ENCODE measurements around the gene BOK. TPM values are rescaled to one million over a fixed set of nuclear protein-coding genes. Genes with fewer than 3 reads are reported as not detected.

The BOK gene
- total RNA-seq, 2 experiments from 2014 or later, result 0.06 TPM; not detected in 1

- POLR2A ChIA-PET, result no interaction called here
- CTCF ChIA-PET, result no interaction called here
Measured at GRCh38 chr2:241592126-241592845, 33.7 kb downstream of the BOK start.

GRCh38 chr2:241593271-241593670, 34.7 kb downstream of the BOK start:
- ChIA-PET CTCF (no interaction called here), POLR2A (no interaction called here)

GRCh38 chr2:241595600-241596140, 37.1 kb downstream of the BOK start:
- ChIA-PET CTCF (no interaction called here), POLR2A (no interaction called here)

- CTCF ChIA-PET, result no interaction called here
Measured at GRCh38 chr2:241597561-241597960, 39.0 kb downstream of the BOK start.

GRCh38 chr2:241598061-241598460, 39.5 kb downstream of the BOK start:
- ChIA-PET POLR2A (no interaction called here), CTCF (interaction anchor here (0.6 kb wide), 1 partner anchor 12 kb away, joined by 3 read pairs; no protein-coding TSS in a partner anchor)

More at GRCh38 chr2:241597561-241597960, 39.0 kb downstream of the BOK start:
- POLR2A ChIA-PET, result no interaction called here

- POLR2A ChIA-PET, result no interaction called here
- CTCF ChIA-PET, result interaction anchor here (0.6 kb wide), 1 partner anchor 12 kb away, joined by 3 read pairs; no protein-coding TSS in a partner anchor
Measured at GRCh38 chr2:241598487-241598886, 39.9 kb downstream of the BOK start.

GRCh38 chr2:241599615-241600014, 41.1 kb downstream of the BOK start:
- CTCF ChIA-PET, result no interaction called here
- POLR2A ChIA-PET, result no interaction called here

- ChIA-PET CTCF (no interaction called here), POLR2A (no interaction called here)
Measured at GRCh38 chr2:241601841-241602240, 43.3 kb downstream of the BOK start.

GRCh38 chr2:241602720-241603119, 44.2 kb downstream of the BOK start:
- ChIA-PET CTCF (no interaction called here), POLR2A (no interaction called here)

GRCh38 chr2:241603686-241604085, 45.1 kb downstream of the BOK start:
- ChIA-PET POLR2A (no interaction called here), CTCF (no interaction called here)

- ChIA-PET POLR2A (interaction anchor here (0.5 kb wide), 1 partner anchor 16 kb away, joined by 10 read pairs; no protein-coding TSS in a partner anchor), CTCF (no interaction called here)
Measured at GRCh38 chr2:241606186-241606585, 47.6 kb downstream of the BOK start.

GRCh38 chr2:241607162-241607885, 48.8 kb downstream of the BOK start:
- POLR2A ChIA-PET, result no interaction called here
- CTCF ChIA-PET, result no interaction called here

GRCh38 chr2:241608881-241609280, 50.3 kb downstream of the BOK start:
- ChIA-PET CTCF (interaction anchor here (0.5 kb wide), 1 partner anchor 275 kb away, joined by 4 read pairs; no protein-coding TSS in a partner anchor), POLR2A (no interaction called here)

GRCh38 chr2:241609859-241610793, 51.6 kb downstream of the BOK start:
- CTCF ChIA-PET, result interaction anchor here (1.0 to 1.1 kb wide), 3 partner anchors 12 to 259 kb away, joined by 3 to 4 read pairs (median 3); no protein-coding TSS in a partner anchor
- POLR2A ChIA-PET, result interaction anchor here (0.6 kb wide), 2 partner anchors 8 to 243 kb away, joined by 3 to 5 read pairs; no protein-coding TSS in a partner anchor

- ChIA-PET CTCF (interaction anchor here (1.0 kb wide), 1 partner anchor 14 kb away, joined by 4 read pairs; no protein-coding TSS in a partner anchor), POLR2A (no interaction called here)
Measured at GRCh38 chr2:241611062-241611461, 52.5 kb downstream of the BOK start.

- CTCF ChIA-PET, result interaction anchor here (0.6 to 0.7 kb wide), 2 partner anchors 145 to 168 kb away, joined by 3 read pairs; no protein-coding TSS in a partner anchor
- POLR2A ChIA-PET, result no interaction called here
Measured at GRCh38 chr2:241612156-241613016, 53.8 kb downstream of the BOK start.

- CTCF ChIA-PET, result interaction anchor here (0.6 to 1.0 kb wide), 4 partner anchors 13 to 265 kb away, joined by 3 to 4 read pairs (median 4); no protein-coding TSS in a partner anchor
- POLR2A ChIA-PET, result no interaction called here
Measured at GRCh38 chr2:241613017-241613780, 54.7 kb downstream of the BOK start.

- CTCF ChIA-PET, result no interaction called here
- POLR2A ChIA-PET, result no interaction called here
Measured at GRCh38 chr2:241615041-241615440, 56.5 kb downstream of the BOK start.

All from activated CD8-positive, alpha-beta memory T cell treated with anti-CD3 and anti-CD28 coated beads for 36 hours (primary cell).